ENCODE results near the gene NRP2.

DNA sequence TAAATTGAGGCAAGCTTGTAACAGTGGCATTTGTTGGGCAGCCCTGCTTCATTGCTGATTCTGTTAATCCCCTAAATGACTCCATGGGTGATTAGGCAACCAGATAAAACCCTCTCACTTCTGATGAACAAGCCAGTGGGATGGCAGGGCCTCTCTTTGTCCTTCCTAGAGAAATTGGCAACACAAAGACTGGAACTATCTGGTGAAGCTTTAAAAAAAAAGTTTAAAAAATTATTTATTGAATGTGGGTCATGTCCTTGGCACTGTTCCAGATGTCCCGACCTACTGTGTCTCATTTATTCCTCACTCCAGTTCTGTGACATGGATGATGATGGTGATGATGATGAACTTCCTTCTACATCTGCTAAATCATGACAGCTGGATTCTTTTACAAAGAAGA is 30.8 kb downstream of the NRP2 start:
- TF ChIP-seq, protein P1, sequence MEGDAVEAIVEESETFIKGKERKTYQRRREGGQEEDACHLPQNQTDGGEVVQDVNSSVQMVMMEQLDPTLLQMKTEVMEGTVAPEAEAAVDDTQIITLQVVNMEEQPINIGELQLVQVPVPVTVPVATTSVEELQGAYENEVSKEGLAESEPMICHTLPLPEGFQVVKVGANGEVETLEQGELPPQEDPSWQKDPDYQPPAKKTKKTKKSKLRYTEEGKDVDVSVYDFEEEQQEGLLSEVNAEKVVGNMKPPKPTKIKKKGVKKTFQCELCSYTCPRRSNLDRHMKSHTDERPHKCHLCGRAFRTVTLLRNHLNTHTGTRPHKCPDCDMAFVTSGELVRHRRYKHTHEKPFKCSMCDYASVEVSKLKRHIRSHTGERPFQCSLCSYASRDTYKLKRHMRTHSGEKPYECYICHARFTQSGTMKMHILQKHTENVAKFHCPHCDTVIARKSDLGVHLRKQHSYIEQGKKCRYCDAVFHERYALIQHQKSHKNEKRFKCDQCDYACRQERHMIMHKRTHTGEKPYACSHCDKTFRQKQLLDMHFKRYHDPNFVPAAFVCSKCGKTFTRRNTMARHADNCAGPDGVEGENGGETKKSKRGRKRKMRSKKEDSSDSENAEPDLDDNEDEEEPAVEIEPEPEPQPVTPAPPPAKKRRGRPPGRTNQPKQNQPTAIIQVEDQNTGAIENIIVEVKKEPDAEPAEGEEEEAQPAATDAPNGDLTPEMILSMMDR (IDR thresholded peaks at IDR 0.05), result no peak
- TF ChIP-seq POLR2A (IDR thresholded peaks at IDR 0.05), result no peak
